Vagina (tissue), 2 donors: ENCODE results near the gene RHCG.

Experiments used
- POLR2A ChIP-seq, 2 donors: fragments of 450-650 bp; IDR thresholded peaks; one replicate each; pipeline ENCODE4 v1.6.1; 2017; ENCODE audit warnings: antibody characterized with exemption in 2 of 2, mild to moderate bottlenecking in 2 of 2, moderate library complexity in 2 of 2
- POLR2AphosphoS5 ChIP-seq, 2 donors: sonication (generic); formaldehyde crosslinking; IDR thresholded peaks; one replicate each; pipeline ENCODE4 v1.9.0; 2017; ENCODE audit warnings: antibody characterized with exemption in 2 of 2, mild to moderate bottlenecking in 2 of 2, low read depth in 1 of 2; ENCODE audit not compliant: insufficient read depth in 1 of 2
- TF ChIP-seq, protein P1 (sequence below), 3 experiments: fragments of 450-650 bp in 2 of 3; fragments of 200-600 bp in 1 of 3; sonication (generic) in 1 of 3; IDR thresholded peaks; one replicate each; pipeline ENCODE4 v1.5.1; 2017 to 2019; ENCODE audit warnings: antibody characterized with exemption in 3 of 3, mild to moderate bottlenecking in 2 of 3, moderate library complexity in 2 of 3

DNA sequence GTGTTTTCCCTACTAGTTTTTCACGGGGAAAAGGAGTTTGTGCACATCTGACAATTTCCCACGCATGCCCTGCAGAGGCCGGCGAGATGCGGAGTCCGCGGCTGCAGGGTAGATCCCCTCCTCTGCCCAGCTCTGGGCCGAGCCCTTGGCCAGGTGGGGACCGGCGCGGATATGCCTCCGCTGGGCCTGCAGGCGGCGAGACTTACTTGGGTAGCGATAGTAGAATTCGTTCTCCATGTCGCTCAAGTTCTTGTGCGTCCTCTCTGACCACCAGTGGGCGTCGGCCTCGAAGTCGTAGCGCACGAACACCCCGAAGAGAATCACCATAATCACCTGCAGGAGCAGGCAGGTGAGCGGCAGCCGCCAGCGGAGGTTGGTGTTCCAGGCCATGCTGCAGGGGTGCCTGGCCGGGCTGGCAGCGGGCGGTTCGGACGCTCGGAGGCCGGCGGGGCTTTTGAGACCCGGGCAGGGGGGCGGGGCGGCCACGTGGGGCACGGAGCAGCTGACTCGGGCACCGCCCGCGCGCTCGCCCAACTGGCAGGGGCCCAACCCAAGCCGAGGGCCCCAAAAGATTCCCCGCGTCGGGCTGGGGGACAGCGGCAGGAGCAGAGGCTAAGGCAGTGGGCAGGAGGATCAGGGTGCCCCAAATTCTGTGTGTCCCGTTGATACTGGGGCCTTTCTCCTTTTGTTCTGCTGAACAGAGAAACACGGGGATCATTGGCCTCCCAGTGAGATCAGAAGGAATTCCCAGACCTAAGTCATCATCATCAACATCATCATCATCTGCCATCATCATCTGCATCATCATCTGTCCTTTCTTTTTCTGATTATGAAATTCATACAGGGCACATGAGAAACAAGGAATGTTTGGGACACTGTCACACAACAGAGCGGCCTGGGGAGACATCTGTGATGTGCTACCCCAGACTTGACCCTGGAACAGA is at the start of gene RHCG:
- TF ChIP-seq, protein P1, sequence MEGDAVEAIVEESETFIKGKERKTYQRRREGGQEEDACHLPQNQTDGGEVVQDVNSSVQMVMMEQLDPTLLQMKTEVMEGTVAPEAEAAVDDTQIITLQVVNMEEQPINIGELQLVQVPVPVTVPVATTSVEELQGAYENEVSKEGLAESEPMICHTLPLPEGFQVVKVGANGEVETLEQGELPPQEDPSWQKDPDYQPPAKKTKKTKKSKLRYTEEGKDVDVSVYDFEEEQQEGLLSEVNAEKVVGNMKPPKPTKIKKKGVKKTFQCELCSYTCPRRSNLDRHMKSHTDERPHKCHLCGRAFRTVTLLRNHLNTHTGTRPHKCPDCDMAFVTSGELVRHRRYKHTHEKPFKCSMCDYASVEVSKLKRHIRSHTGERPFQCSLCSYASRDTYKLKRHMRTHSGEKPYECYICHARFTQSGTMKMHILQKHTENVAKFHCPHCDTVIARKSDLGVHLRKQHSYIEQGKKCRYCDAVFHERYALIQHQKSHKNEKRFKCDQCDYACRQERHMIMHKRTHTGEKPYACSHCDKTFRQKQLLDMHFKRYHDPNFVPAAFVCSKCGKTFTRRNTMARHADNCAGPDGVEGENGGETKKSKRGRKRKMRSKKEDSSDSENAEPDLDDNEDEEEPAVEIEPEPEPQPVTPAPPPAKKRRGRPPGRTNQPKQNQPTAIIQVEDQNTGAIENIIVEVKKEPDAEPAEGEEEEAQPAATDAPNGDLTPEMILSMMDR (IDR thresholded peaks at IDR 0.05) = no peak
- no peak for TF ChIP-seq POLR2A (IDR thresholded peaks at IDR 0.05)
- TF ChIP-seq POLR2AphosphoS5 (IDR thresholded peaks at IDR 0.05; ENCODE audit: insufficient read depth in 1 of 2, low read depth in 1 of 2) = peak in 1 of 2 donors; percentile 71
